ENCODE results near the gene COL26A1.

COL26A1 gene

GRCh38 chr7:101546308-101546936 is 183.7 kb downstream of the COL26A1 start:
- TF ChIP-seq POLR2AphosphoS5 (IDR thresholded peaks at IDR 0.05; ENCODE audit: low read depth, low read length) (no peak), TAF1 (IDR thresholded peaks at IDR 0.05; ENCODE audit: borderline replicate concordance, insufficient read depth, low read length) (no peak), FOXP2 (optimal IDR thresholded peaks at IDR 0.05; ENCODE audit: borderline replicate concordance, extremely low read depth, extremely low read length, insufficient read depth) (no peak), SIN3A (IDR thresholded peaks at IDR 0.05; ENCODE audit: borderline replicate concordance, insufficient read depth, low read length) (no peak), REST (IDR thresholded peaks at IDR 0.05; ENCODE audit: insufficient read depth in 1 of 2, low read depth in 2 of 2, low read length in 2 of 2) (no peak)

DNA sequence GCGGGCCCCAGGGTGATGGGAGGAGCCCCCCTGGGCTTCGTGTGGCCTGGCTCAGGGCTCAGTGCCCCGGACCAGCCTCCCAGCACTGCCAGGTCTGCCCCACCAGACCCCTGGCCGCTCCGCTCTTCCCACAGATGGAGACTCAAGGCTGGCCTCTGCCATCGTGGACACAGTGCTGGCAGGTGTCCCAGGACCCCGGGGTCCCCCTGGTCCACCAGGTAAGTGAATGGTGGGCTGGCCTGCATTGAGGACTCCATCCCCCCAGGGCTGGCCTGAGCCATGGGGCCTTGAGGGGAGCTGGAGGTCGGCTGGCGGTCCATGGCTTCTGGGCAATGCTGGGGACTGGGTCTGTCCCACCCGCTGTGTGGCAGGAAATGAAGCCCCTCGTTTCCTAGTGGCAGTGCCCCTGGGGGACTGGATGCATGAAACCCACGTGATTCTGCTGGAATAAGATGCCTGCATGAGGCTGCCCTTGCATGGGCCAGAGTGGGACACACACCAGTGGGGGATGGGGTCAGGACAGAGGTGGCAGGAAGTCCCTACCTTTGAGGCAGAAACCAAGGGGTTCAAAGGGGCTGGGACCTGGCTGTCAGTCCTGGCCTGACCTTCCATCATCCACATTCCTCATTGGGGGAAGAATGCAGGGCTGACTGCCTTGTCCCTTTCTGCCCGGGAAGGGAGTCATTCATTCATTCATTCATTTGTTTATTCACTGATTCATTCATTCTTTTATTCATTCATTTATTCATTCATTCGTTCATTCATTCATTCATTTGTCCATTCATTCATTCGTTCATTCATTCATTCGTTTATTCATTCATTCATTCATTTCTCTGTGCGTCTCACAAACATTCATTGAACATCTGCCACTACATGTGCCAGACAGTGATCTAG is 184.6 kb downstream of the COL26A1 start:
- TF ChIP-seq SIN3A (IDR thresholded peaks at IDR 0.05; ENCODE audit: borderline replicate concordance, insufficient read depth, low read length) (no peak), REST (IDR thresholded peaks at IDR 0.05; ENCODE audit: insufficient read depth in 1 of 2, low read depth in 2 of 2, low read length in 2 of 2) (no peak), POLR2AphosphoS5 (IDR thresholded peaks at IDR 0.05; ENCODE audit: low read depth, low read length) (no peak), TAF1 (IDR thresholded peaks at IDR 0.05; ENCODE audit: borderline replicate concordance, insufficient read depth, low read length) (no peak), FOXP2 (optimal IDR thresholded peaks at IDR 0.05; ENCODE audit: borderline replicate concordance, extremely low read depth, extremely low read length, insufficient read depth) (no peak)

GRCh38 chr7:101547916-101548661 is 185.4 kb downstream of the COL26A1 start:
- TF ChIP-seq REST (IDR thresholded peaks at IDR 0.05; ENCODE audit: insufficient read depth in 1 of 2, low read depth in 2 of 2, low read length in 2 of 2), result no peak
- no peak for TF ChIP-seq POLR2AphosphoS5 (IDR thresholded peaks at IDR 0.05; ENCODE audit: low read depth, low read length)
- no peak for TF ChIP-seq FOXP2 (optimal IDR thresholded peaks at IDR 0.05; ENCODE audit: borderline replicate concordance, extremely low read depth, extremely low read length, insufficient read depth)

DNA sequence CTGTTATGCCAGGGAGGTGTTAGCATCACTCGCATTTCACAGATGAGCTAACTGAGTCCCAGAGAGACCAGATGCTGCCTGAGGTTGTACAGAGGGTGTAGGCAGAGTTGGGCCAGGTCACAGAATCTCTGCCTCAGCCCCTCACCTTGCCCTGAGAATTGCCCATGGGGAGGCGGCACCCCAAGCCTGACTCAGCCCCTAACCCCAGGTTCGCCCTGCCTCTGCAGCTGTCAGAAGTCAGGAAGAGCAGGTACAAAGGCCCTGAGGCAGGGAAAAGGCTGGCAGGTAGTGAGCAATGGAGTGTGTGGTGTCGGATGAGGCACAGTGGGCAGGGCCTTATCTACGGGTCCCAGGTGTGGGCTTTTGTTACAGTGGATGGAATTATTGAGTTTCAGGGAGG is 187.1 kb downstream of the COL26A1 start:
- no peak for TF ChIP-seq REST (IDR thresholded peaks at IDR 0.05; ENCODE audit: insufficient read depth in 1 of 2, low read depth in 2 of 2, low read length in 2 of 2)
- no peak for TF ChIP-seq FOXP2 (optimal IDR thresholded peaks at IDR 0.05; ENCODE audit: borderline replicate concordance, extremely low read depth, extremely low read length, insufficient read depth)
- no peak for TF ChIP-seq TAF1 (IDR thresholded peaks at IDR 0.05; ENCODE audit: borderline replicate concordance, insufficient read depth, low read length)
- no peak for TF ChIP-seq POLR2AphosphoS5 (IDR thresholded peaks at IDR 0.05; ENCODE audit: low read depth, low read length)
- no peak for TF ChIP-seq SIN3A (IDR thresholded peaks at IDR 0.05; ENCODE audit: borderline replicate concordance, insufficient read depth, low read length)

All from PFSK-1 (cell line).